Jurkat, Clone E6-1 (cell line): Measurements from ENCODE around the gene HSD17B14.
"Not testable (repeated sequence)": the region's sequence is repeated elsewhere in the genome, so short reads cannot be mapped to it uniquely, and the experiment has no call there.

Source experiments
- DNase-seq: peaks from one replicate; pipeline ENCODE4 v3.0.0-alpha.2; 2011; ENCODE audit warnings: low read depth, low spot score
- H3K4me3 ChIP-seq: 2 replicates; pipeline ENCODE4 v1.5.1; 2011; ENCODE audit warnings: mild to moderate bottlenecking, low read length, control low read depth, moderate library complexity

Gene HSD17B14

DNA sequence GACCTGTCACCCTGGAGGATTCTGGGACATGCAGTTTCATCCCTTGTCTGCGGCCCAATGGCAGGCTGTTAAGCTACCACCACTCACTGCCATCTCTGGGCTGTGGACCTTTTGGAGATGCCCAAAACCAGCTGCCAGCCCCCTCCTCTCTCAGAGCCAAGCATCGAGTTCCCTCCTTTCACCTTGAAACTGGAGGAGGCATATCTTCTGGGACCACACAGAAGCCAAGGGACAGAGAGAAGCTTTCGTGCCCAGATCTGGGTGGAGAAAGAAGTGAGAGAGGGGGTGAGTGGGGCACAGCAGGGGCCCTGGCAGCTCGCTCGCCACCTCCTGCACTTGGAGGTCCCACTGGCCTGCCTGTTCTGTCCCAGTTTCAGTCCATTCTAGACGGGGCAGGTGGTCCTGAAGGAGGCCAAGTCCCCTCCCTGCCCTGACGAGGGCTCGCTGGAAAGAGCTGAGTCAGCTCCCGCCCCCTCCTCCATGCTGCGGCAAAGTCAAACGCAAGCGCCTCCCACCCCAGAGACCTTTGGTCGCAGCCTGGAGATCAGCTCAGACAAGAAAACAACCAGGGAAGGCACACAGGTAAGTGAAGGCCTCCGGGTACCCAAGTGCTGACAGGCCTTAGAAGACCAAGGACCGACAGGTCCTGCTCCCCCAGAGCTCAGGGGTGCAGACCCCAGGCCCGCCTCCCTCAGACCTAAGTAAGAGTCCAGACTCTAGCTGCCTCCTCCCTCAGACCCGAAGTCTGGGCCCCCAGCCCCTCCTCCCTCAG lies 29.3 kb downstream of the HSD17B14 start:
- no peak overlapping the region for H3K4me3 ChIP-seq
- no peak for DNase-seq

DNA sequence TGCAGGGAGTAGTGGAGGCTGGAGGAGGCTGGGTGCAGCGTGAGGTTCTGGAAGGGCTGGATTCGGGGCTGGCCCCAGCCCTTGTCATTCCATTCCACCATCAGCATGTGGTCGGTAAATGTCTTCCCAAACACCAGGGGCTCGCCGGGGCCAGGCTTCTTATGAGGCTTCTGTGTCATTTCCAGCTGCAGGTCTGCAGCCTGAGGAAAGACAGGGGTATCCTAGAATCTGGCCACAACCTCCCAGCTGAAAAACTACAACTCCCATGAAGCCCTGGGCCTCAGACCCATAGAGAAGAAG lies 29.8 kb downstream of the HSD17B14 start:
- DNase-seq: no peak
- no peak overlapping the region for H3K4me3 ChIP-seq

DNA sequence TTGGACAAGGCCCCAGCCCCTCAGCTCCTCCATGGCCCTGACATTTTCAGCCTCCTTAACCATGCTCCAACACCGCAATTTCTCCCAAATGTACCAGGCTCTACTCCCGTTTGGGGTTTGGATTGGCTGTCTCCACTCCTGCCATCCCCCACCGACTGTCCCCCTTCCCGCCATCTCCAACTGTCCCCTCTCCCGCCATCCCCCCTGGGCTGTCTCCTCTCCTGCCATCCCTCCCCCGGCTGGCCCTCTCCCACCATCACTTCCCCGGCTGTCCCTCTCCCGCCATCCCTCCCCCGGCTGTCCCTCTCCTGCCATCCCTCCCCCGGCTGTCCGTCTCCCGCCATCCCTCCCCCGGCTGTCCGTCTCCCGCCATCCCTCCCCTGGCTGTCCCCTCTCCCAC lies 30.8 kb downstream of the HSD17B14 start:
- H3K4me3 ChIP-seq: no peak overlapping the region
- DNase-seq: no peak

DNA sequence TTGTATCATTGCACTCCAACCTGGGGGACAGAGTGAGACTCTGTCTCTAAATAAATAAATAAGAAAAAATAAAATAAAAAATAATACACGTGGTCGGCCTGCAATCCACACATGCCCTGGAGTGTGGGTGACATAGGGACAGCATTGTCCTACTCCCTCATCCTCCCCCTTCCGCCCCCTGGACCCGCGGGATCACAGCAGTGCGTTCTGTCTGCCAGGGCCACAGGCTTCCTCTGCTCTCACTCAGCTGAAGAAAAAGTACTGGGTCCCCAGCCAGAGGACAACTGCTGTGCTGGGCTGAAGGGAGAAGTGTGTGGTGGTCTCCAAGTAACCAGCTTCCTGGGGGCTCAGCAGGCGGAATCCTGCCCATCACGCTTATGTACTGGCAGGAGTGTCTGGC lies 31.8 kb downstream of the HSD17B14 start:
- no peak for DNase-seq
- H3K4me3 ChIP-seq: no peak overlapping the region

DNA sequence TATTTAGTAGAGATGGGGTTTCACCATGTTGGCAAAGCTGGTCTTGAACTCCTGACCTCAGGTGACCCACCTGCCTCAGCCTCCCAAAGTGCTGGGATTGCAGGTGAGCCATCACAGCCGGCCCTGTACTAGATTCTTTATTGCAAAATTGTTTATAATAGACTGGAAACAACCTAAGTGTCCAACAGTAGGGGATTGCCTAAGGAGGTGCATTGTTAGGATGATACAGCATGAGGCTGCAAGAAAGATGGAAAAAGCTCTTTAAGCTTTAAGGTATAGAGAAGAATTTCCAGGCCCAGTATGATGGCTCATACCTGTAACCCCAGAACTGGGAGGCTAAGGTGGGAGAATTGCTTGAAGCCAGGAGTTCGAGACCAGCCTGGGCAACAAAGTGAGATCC lies 33.7 kb downstream of the HSD17B14 start:
- DNase-seq: no peak
- no peak overlapping the region for H3K4me3 ChIP-seq

DNA sequence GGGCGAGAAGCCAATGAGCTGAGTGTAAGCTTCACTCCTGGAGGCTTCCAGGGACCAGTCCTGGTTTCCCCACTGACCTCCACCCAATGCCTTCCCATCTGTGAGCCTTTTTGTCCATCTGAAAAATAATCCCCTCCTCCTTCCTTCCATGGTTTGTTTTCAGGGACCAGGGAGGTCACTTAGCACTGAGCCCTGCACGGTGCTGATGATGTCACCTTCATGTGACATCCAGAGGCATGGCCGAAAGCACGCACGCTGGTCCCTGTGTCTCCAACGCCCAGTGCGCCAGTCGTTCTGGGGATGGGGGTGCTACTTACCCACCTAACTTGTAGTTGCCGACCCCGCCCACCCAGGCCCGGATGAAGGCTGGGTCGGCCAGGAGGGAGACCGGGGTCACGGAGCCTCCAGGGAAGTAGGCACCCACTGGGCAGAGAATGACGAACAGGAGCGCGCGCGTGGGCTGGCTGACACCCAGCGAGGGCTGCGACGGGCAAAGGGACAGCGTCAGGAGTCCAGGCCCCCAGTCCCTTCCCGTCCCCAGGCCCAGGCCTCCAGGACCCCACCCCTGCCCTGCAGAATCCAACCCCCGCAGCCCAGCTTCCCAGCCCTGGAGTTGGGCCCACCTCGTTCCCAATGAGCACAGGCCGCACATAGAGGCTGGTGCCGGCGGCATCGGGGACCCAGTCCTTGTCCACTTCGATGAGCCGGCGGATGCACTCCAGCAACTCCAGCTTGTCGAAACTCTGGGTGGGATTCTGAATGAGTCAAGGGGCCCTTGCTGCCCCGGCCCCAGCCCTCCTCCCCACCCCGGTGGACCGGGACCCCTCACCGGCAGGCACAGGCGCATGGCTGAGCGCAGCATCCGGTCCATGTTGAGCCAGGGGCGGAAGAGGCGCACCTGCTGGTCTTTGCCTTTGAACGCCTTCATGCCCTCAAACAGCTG lies 36.7 kb downstream of the HSD17B14 start:
- H3K4me3 ChIP-seq: no peak overlapping the region
- DNase-seq: no peak

DNA sequence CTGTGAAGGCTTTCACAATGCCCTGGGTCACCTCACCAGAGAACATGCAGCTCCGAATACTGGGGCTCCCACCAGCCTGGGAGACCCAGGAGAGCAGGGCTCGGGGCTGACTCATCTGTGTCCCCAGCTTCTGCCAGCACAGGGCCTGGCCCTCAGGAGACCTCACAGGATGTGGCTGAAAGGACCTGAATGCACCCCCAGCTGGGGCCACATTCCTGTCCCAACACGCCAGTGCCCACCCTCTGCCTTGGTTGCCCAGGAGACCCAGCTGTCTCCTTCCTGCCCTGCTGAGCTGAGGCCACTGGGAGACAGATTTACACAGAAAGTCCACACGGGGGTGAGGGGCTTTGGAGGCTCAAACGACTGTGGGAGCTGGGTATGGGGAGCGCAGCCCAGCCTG lies 37.4 kb downstream of the HSD17B14 start:
- H3K4me3 ChIP-seq: no peak overlapping the region
- no peak for DNase-seq

DNA sequence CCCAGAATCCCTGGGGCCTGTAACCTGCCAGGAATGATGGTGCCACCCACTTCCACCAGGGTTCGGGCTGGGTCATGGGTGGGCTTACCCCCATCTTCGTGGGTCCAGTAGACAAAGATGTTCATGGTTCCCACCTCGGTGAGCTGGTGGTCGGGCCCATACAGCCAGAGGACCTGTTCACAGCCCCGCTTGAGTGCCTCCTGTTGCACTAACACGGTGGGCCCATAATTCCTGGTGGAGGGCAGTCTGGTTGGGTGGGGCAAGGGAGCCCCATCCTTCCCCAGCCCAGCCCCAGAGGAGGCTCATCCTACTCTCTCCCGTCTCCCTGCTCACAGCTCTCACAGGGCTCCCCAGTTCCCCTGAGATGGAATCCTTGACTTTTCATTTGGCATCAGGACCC lies 39.2 kb downstream of the HSD17B14 start:
- DNase-seq: no peak
- no peak overlapping the region for H3K4me3 ChIP-seq

DNA sequence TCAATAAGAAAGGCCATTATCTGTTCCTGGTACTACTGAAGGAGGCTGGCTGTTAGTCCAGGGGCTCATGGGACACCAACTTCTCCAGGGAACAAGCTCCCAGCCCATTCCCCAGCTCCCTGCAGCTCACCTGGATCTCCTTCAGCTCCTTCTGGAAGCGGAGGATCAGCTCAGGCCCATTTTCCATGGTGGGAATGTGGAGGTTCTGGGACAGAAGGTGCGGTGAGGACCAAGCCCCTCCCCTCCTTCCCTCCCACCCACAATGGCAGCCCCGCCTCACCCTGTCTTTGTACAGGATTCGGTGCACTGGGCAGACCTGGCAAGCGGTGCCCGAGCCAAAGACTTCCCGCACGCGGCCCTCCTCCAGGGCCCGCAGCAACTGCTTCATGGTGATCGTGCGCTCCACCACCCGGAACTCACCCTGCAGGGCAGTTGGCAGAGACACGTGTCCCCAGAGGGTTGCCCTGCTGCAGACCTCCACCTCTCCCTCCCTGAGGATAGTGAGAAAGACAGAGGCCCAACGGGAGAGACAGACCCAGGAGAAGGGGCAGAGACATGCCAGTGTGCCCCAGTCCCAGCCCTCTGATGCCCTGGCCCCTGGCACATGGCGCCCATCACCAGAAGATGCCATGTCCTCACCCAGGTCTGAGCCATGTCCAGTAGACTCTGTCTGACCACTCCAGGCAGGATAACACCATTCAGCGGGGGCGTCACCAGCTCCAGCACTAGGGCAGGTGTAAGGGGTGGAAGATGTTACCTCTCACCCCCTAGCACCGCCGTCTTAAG lies 39.8 kb downstream of the HSD17B14 start:
- no peak for DNase-seq
- H3K4me3 ChIP-seq: no peak overlapping the region

DNA sequence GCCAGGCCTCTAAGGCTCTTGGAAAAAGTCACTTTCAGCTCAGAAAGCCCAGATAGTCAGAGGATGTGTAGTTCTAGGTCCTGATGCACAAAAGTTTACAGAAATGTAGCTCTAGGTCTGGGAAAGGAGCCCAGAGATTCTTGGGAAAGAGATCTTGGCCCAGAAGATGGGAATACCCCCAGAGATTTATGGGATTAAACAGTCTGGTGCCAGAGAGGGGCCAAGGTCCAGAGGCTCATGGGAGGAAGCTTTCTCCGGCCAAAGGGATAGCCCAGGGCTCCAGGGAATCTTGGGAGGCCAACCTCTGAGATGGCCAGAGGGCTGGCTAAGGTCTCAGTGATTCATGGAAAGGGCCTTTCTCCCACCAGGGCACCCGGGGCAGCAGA lies 40.6 kb downstream of the HSD17B14 start:
- H3K4me3 ChIP-seq: no peak overlapping the region
- no peak for DNase-seq

DNA sequence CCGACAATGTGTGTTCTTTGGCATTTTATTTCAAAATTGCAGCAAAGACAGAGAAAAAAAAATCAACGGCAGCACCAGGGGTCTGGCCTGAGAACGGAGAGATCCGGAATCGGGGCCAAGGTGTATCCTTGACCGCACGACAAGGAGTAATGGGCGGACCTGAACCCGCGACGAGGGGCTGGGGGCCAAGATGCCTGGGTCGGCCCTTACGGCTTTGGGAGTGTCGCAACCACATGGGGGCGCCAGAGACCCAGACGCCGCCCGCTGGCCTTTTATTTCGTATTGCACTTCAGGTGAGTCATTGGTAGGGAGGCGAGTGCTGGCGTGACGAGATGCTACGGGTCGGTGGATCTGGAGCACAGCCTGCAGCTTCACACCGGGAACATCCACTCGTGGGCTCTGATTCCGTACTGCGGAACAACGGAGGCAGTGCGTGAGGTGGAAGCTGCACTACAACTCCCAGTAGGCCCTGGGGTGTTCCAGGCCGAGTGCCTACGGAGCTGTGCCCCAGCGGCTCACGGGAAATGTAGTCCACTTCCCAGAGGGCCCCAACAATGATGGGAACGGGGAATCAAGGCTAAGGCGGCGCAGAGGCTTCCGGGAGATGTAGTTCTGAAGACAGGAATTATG lies 41.1 kb downstream of the HSD17B14 start:
- peak; percentile 88 for DNase-seq
- H3K4me3 ChIP-seq: peak overlapping the region; percentile 67

DNA sequence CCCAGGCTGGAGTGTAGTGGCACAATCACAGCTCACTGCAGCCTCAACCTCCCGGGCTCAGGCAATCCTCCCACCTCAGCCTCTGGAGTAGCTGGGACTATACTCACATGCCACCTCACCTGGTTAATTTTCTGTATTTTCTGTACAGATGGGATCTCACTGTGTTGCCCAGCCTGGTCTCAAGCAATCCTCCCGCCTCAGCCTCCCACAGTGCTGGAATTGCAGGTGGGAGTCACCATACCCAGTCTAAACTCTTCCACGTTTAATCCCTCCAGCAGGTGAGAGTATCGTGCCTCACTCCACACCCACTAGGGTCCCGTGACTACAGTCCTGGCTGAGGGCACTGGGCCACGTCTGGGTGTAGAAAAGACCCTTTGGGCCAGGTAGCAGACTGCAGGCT lies 42.0 kb downstream of the HSD17B14 start:
- DNase-seq: no peak
- no peak overlapping the region for H3K4me3 ChIP-seq

DNA sequence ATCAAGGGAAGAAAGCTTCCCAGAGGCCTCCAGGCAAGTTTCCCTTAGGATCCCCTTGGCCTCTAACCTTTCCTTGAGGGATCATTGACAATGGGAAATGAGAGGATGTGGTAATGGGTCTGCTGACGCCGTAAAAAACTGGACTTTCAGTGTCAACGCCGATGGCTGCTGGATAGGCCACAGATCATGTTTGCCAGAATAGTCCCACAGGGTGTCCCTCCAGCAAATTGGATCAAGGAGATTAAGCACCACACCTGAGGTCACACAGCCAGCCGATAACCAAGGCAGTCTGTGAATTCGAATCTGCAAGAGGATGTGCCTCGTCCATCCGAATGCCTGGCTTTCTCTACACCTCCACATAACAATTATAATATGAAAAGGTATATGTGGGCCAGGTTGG lies 43.0 kb downstream of the HSD17B14 start:
- no peak for DNase-seq

DNA sequence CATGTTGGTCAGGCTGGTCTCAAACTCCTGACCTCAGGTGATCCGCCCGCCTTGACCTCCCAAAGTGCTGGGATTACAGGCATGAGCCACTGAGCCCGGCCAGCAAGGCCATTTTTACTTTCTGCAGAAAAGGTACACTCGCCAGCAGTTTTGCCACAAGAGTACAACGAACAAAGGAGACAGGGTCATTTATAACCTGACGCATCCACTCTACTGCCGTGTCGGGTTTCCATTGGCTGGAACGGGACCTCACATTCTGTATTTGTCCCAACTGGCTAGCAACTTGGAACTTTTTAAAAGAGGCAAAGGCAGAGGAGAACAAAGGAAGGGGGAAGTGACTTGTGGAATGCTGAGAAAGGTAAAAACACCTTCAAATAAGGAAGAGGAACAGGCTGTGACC lies 49.0 kb downstream of the HSD17B14 start:
- H3K4me3 ChIP-seq, DNase-seq: not testable (repeated sequence)

More for the DNA sequence above, 43.0 kb downstream of the HSD17B14 start:
- H3K4me3 ChIP-seq: no peak overlapping the region

DNA sequence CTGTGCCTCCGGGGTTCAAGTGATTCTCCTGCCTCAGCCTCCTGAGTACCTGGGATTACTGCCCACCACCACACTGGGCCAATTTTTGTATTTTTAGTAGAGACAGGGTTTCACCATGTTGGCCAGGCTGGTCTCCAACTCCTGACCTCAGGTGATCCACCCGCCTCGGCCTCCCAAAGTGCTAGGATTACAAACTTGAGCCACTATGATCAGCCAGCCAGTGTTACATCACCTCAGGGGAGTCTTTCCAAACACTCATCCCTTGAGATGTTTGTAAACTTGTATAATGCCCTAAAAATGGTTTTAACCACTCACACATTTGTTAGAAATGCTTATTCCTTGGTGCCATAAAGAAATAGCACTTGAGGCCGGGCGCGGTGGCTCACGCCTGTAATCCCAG lies 49.9 kb downstream of the HSD17B14 start:
- not testable (repeated sequence) for H3K4me3 ChIP-seq, DNase-seq

DNA sequence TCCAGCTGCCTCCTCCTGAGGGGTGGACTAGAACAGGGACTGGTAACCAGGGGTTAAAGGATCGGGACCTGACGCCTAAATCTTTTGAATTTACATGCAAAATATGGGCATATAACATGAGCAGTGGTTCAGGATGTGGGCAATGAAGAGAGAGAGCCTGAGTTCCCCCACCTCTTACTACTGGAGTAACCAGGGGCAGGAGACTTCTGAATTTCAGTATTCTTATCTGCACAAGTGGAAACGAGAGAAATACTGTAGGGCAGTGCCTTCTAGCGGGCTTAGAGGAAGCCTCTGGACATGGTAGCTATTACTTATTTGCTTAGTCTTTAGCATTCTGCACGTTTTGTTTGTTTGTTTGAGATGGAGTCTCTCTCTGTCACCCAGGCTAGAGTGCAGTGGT lies 51.8 kb downstream of the HSD17B14 start:
- no peak overlapping the region for H3K4me3 ChIP-seq
- DNase-seq: peak; percentile 29

DNA sequence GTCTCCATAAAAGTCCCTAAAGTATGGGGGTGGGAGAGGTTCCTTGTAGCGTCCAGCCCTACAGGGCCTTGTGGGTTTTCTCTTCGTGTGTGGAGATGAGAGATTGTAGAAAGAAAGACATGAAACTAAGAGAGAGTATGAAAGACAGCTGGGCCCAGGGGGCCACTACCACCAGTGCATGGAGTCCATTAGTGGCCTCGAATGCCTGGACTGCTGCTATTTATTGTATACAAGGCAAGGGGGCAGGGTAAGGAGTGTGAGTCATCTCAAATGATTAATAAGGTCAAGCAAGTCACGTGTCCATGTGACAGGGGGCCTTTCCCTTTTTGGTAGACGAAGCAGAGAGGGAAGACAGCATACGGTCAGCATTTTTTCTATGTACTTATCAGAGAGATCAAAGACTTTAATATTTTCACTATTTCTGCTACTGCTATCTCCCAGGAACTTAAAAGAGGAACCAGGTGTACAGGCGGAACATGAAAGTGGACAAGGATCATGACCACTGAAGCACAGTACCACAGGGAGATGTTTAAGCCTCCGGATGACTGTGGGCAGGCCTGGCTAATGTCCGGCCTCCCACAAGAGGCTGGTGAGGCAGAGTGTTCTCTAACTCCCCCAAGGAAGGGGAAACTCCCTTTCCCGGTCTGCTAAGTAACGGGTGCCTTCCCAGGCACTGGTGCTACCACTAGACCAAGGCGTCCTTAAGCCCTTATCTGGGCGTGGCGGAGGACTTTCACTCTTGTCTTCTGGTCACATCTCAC lies 55.5 kb downstream of the HSD17B14 start:
- no peak for DNase-seq
- H3K4me3 ChIP-seq: no peak overlapping the region

DNA sequence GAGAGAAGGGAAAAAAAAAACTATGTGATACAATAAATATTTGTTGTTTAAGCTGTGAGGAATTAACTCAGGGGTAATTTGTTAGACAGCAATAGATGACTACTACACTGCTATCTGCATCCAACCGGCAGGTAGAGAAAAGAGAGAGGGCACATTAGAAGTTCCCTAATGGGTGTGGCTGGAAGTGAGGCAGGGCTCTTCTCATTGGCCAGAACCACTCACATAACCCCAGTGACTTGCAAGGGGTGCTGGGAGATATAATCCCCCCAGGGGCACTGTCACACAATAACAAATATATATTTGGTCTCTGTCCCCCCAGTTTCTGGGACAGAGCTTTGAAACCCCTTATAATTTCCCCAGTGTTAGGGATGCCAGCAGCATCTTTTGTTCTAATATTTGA lies 56.7 kb downstream of the HSD17B14 start:
- peak; percentile 19 for DNase-seq
- H3K4me3 ChIP-seq: no peak overlapping the region

DNA sequence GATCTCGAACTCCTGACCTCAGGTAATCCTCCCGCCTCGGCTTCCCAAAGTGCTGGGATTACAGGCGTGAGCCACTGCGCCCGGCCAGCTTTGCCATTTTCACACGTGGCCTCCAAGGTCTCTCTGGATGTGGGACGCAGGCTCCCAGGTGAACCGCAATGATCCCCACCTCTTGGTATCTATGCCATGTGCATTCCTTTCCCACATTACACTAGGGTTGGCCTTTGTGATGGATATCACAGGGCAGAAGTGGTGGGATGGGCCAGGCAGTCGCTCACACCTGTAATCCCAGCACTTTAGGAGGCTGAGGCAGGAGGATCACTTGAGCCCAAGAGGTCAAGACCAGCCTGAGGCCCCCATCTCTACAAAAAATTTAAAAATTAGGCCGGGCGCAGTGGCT lies 58.6 kb downstream of the HSD17B14 start:
- H3K4me3 ChIP-seq: no peak overlapping the region
- no peak for DNase-seq
